Measurements from ENCODE around the gene FZR1.

FZR1 gene

DNA sequence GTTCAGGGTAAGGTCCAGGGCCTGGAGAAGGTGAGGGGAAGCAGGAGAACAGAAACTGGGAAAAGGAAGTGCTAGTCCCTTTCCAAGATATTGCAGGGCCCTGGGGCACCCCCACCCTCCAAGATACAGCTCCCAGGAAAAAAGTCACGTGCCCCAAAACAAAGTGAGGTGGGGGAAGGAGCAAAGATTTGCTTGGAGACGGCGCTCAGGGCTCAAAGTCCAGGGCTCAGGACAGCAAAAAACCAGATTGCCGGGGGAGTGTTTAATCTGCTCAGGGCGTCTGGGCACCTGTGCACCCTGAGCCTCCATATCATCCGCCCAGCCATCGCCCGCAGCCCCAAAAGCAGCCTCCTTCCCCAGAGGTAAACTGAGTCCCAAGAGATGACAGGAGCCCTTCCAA, 32.1 kb upstream of the FZR1 start:
- DNase-seq, result no peak

- no peak for DNase-seq
Observed at GRCh38 chr19:3474614-3475013, 31.5 kb upstream of the FZR1 start.

- DNase-seq, result no peak
Observed at GRCh38 chr19:3475449-3475848, 30.7 kb upstream of the FZR1 start.

- no peak for DNase-seq
Observed at GRCh38 chr19:3476830-3477229, 29.3 kb upstream of the FZR1 start.

DNA sequence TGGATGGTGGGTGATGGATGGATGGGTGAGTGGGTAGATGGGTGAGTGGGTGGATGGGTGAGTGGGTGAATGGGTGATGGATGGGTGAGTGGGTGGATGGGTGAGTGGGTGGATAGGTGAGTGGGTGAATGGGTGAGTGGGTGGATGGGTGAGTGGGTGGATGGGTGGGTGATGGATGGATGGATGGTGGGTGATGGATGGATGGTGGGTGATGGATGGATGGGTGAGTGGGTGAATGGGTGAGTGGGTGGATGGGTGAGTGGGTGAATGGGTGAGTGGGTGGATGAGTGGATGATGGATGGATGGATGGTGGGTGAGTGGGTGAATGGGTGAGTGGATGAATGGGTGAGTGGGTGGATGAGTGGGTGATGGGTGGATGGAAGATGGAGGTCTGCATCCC, 28.6 kb upstream of the FZR1 start:
- DNase-seq, result no peak

GRCh38 chr19:3477951-3478350, 28.2 kb upstream of the FZR1 start:
- DNase-seq, result no peak

DNA sequence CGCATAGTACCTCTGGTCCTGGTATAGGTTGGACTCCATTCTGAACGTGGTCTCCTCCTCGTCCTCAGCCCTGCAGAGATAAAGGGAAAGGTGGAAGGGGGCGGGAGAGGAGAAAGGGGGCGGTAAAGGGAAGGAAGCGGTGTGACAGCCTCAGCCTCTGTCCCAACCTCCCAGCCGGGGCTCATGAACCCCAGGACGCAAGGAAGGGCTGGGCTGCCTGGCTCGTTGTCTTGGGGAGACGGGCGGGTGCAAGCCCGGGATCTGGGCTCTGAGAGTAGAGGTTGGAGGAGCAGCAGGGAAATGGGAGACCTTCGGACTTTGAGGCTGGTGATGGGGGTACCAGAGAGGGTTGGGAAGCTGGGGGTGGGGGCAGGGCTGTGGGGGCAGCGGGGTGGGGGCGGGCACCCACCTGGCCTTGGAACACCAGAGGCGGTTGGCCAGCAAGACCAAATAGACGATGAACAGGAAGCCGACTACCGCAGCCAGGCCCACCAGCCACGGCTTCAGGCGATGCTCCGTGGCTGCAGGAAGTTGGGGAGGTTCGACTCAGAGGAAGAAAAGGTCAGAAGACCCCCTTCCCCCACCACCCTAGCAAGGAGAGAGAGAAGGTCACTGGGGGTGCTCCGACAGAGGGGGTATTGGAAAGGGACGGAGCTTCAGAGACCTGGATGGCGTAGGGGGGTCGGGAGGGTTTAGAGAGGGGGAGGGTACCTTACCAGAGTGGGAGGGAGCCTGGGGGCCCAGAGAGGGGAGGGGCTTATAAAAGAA, 27.5 kb upstream of the FZR1 start:
- no peak for DNase-seq

DNA sequence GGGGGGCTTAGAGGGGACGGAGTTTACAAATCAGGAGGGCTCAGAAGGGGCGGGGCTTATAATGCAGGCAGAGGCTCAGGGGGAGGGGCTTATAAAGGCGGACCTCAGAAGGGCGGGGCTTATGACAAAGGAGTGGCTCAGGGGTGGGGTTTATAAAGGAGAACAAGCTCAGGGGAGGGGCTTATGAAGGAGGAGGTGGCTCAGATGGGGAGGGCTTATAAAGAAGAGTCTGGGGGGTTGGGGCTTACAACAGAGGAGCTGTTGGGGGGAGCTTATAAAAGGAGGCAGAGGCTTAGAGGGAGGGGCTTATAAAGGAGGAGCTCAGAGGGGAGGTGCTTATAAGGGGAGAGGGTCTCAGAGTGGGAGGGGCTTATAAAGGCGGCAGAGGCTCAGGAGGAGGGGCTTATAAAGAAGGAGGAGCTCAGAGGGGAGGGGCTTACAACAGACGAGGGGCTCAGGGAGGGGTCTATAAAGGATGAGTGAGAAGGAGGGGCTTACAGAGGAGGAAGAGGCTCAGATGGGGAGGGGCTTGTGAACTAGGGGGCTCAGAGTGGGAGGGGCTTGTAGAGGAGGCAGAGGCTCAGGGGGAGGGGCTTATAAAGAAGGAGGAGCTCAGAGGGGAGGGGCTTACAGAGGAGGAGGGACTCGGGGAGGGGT, 26.8 kb upstream of the FZR1 start:
- DNase-seq, result no peak

- no peak for DNase-seq
Observed at GRCh38 chr19:3479834-3480215, 26.3 kb upstream of the FZR1 start.

DNA sequence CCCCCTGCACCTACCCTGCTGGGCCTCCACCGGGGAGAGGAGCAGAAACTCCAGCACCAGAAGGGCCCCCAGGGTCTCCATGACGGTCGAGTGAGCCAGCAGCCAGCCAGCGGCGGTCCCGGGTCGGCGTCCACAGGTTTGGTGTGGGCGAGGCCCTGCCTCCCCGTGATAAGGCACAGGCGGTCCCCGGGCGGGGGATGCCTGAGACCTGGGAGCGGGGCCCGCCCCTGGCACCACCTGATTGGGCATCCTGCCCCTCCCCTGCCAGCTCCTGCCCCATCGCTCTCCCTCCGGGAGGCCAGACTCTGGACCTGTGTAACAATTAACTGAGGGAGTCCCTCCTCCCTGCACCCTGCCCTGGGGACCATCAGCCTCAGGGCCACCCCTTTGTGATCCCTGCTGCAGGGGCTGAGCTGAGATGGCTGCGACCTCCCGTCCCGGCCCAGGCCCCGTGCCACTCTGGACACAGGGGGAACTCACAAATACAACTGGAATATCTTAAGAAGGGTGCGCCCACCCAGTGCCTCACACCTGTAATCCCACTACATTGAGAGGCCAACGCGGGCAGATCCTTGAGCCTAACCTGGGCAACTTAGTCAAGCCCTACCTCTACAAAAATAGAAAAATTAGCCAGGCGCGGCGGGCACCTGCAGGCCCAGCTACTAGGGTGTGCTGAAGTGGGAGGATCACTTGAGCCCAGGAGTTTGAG, 25.6 kb upstream of the FZR1 start, which contains the start of gene SMIM24:
Gene SMIM24 (minus strand): TSS at position 143 of the 709 bp plus-strand sequence. CDS start 62 bp downstream, at position 81.
- DNase-seq, result no peak

GRCh38 chr19:3481241-3482090, 24.6 kb upstream of the FZR1 start:
- DNase-seq, result no peak

DNA sequence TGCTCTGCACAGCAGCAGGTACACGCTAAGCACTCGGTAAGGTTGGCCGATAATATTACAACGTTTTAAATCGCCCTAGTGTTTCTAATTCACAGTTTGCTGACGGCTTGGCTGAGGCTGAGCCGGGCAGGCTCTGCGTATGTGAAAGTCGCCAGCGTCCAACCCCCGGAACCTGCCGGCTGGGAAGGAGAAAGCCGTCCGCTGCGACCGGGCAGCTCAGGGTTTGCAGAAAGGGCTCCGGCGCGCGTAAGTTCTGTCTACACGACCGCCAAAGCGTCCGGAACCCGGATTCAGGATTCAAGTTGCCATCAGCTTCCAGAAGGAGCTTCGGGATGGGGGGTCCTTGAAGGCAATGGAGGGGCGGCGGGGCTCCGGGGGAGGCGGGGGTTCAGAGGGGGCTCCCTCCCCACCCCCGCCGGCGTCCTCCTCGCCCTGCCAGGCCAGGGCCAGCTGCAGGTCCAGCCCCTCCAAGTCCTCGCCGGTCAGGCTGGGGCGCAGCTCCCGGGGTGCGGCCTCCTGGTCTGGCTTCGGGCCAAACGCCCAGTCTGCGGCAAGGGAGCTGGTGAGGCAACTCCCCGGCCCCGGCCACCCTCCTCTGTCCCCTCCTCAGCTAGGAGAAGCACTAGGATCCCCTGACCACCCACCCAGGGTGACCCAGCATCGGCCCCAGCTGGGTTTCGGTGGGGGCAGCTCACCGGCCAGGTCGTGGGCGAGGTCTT, 23.4 kb upstream of the FZR1 start:
- no peak for DNase-seq

GRCh38 chr19:3483226-3483628, 22.9 kb upstream of the FZR1 start, which contains the start of gene SMIM44:
SMIM44 (minus strand) TSS chr19:3483441; CDS start chr19:3483403, 38 bp downstream.
- no peak for DNase-seq

GRCh38 chr19:3491396-3492119, 14.6 kb upstream of the FZR1 start:
- no peak for DNase-seq

- DNase-seq, result no peak
Observed at GRCh38 chr19:3492131-3492839, 13.8 kb upstream of the FZR1 start.

- DNase-seq, result no peak
Observed at GRCh38 chr19:3492919-3493318, 13.2 kb upstream of the FZR1 start.

DNA sequence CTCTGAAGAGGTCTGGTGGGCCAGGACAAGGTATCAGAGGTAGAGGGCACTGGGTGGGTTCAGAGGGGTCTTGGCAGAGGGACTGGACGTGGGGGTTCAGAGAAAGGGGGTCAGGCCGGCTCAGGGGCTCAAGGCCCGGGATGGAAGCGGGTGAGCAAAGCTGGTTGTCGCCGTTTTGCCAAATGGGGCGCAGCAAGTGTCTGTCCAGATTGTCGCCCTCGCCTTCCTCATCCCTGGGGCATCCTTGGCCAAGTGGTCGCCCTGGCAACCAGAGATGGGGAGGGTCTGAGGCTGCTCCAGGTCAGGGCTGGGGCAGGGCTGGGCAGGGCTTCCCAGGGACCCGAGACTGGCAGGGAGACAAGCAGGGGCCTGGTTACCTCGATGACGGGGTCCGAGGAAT, 12.5 kb upstream of the FZR1 start:
- no peak for DNase-seq

GRCh38 chr19:3494051-3494450, 12.1 kb upstream of the FZR1 start:
- DNase-seq, result no peak

DNA sequence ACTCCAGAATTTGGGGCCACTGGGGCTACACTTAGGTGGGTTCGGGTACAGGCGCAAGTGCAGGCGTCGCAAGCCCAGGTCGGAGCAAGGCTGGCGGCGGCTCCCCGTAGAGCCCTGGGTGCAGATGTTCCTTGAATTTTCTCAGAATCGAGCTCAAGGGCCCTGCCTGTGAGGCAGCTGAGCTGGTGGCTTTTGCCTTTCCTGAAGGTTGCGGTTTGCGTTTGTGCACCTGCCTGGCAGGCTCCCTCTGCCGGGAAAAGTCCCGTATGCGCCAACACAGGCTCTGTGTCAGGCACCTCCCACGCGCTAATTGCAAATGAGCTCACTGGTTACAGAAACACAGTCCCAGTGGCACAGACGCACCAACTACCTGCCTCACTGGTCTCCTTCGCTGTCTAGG, 11.6 kb upstream of the FZR1 start:
- DNase-seq, result no peak

GRCh38 chr19:3496392-3497273, 9.5 kb upstream of the FZR1 start:
- no peak for DNase-seq

Data from GOT3 (cell line).